Measurements from ENCODE around the gene MLST8.

The MLST8 gene

GRCh38 chr16:2173916-2174315 is 31.3 kb upstream of the MLST8 start:
- no peak for DNase-seq

- no peak for DNase-seq
These were observed 30.7 kb upstream of the MLST8 start for GRCh38 chr16:2174396-2175131.

GRCh38 chr16:2175454-2175853 is 29.8 kb upstream of the MLST8 start:
- no peak for DNase-seq

GRCh38 chr16:2176047-2176446 is 29.2 kb upstream of the MLST8 start:
- no peak for DNase-seq

- no peak for DNase-seq
These were observed 28.2 kb upstream of the MLST8 start for GRCh38 chr16:2177101-2177500.

GRCh38 chr16:2177561-2177960 is 27.7 kb upstream of the MLST8 start:
- no peak for DNase-seq

- no peak for DNase-seq
These were observed 26.7 kb upstream of the MLST8 start for GRCh38 chr16:2178321-2179106.

- no peak for DNase-seq
These were observed 26.1 kb upstream of the MLST8 start for GRCh38 chr16:2179107-2179501.

- DNase-seq, result no peak
These were observed 25.7 kb upstream of the MLST8 start for GRCh38 chr16:2179576-2179975.

- no peak for DNase-seq
These were observed 24.8 kb upstream of the MLST8 start for GRCh38 chr16:2180461-2180860.

GRCh38 chr16:2180962-2181923 is 24.0 kb upstream of the MLST8 start:
- DNase-seq, result no peak

GRCh38 chr16:2181952-2182351 is 23.3 kb upstream of the MLST8 start:
- DNase-seq, result no peak

GRCh38 chr16:2183671-2184070 is 21.6 kb upstream of the MLST8 start:
- DNase-seq, result no peak

- DNase-seq, result no peak
These were observed 20.9 kb upstream of the MLST8 start for GRCh38 chr16:2184346-2184745.

GRCh38 chr16:2184962-2185361 is 20.3 kb upstream of the MLST8 start:
- DNase-seq, result no peak

GRCh38 chr16:2186064-2186463 is 19.2 kb upstream of the MLST8 start:
- DNase-seq, result no peak

GRCh38 chr16:2186505-2186904 is 18.7 kb upstream of the MLST8 start:
- no peak for DNase-seq

- no peak for DNase-seq
These were observed 18.0 kb upstream of the MLST8 start for GRCh38 chr16:2187212-2187611.

- DNase-seq, result no peak
These were observed 16.9 kb upstream of the MLST8 start for GRCh38 chr16:2188395-2188794.

GRCh38 chr16:2189252-2189893 is 15.9 kb upstream of the MLST8 start:
- no peak for DNase-seq

GRCh38 chr16:2190002-2190658 is 15.1 kb upstream of the MLST8 start:
- no peak for DNase-seq
